GM20431 (cell line): Measurements from ENCODE around the gene CATSPERD.

Experiments used
- in situ Hi-C: fragments of 300-500 bp; cut with MseI, MboI; formaldehyde crosslinking; loops from one replicate; pipeline ENCODE4 v1.15.0; 2020; ENCODE audit warnings: low sequenced_read_pairs; ENCODE audit not compliant: unreplicated experiment

CATSPERD gene

DNA sequence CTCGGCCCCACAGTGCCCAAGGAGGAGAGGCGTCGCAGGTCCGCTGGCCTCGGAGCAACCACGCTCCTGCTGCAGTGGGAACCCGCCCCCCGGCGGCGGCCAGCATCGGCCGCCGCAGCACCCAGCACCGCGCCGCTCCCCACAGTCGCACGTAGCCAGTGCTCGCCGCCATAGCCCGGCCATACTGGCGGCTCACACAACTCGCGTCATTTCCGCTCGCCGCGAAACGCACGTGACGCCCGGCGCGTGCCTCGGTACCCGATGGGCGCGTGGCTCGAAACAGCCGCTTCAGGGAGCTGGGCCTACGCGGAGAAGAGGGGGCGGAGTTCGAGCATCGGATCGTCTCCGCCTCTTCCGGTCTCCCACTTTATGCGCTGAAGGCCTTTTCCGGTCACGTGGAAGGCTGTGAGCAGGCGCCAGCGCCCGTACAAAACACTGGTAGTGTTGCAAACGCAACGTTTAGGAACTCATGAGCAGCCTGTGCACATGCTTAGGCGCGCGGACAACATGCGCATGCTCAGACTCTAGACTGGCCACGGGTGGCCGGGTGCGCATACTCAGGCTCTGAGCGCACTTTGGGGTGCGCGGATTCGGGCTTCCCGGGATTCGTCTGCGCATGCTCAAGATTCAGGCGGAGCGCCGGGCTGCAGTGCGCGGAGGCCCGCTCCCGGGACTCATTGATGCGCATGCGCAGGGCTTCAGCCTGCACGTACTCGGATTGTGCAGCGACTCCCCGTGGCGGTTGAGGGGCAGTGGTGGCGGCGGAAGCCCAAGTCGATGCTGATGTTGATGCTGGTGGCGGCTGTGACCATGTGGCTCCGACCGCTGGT, at the start of gene CATSPERD, which contains the start of gene LONP1:
Gene CATSPERD, plus strand, starts transcription at position 677 of the 830 bp plus-strand sequence. Its CDS starts 101 bp downstream, at position 778.
Gene LONP1, minus strand, starts transcription at position 186 of the 830 bp plus-strand sequence. Its CDS starts 14 bp downstream, at position 172.
- in situ Hi-C loops, result no loop called here

- in situ Hi-C loops, result no loop called here
These were observed 48.8 kb upstream of the CATSPERD start for GRCh38 chr19:5671600-5671999.

GRCh38 chr19:5672708-5673459, 47.6 kb upstream of the CATSPERD start:
- in situ Hi-C loops, result no loop called here

DNA sequence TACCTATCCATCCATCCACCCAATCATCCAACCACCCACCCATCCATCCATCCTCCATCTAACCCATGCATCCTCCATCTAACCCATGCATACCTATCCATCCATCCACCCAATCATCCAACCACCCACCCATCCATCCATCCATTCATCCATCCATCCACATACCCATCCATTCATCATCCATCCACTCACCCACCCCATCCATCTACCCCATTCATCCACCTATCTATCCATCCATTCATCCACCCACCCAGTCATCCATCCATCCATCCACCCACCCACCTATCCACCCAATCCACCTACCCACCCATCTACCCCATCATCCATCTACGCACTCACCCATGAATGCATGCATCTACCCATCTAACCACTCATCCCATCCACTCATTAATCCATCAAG, 46.7 kb upstream of the CATSPERD start:
- in situ Hi-C loops, result no loop called here

GRCh38 chr19:5674714-5675113, 45.7 kb upstream of the CATSPERD start:
- in situ Hi-C loops, result no loop called here

DNA sequence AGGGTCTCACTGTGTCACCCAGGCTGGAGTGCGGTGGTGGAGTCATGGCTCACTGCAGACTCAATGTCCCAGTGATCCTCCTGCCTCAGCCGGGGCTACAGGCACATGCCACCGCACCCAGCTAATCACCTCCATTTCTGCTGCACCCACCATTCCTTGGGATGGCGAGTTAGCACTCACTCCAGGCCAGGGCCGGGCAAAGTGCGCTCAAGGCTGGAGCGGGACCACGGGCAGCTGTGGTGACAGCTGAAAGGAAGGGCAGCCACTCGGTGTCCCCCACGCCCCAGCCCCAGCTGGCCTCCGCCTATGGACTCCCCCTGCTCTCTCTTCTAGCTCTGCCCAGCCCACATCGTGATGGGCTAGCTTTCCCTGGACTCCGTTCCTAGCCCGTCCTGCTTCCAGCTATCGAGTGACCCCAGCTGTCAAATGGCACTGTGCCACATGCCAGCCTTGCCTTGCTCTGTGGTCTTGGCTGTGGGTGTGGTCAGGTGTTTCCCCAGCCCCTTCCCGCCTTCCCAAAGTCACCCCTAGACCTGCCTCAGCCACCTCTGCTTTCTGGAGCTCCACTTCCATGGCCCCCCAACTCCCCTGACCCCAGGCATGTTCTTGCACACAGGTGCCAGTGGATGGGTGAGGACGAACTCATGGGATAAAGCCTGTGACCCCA, 44.2 kb upstream of the CATSPERD start:
- in situ Hi-C loops, result no loop called here

GRCh38 chr19:5676772-5677105, 43.7 kb upstream of the CATSPERD start:
- in situ Hi-C loops, result no loop called here

DNA sequence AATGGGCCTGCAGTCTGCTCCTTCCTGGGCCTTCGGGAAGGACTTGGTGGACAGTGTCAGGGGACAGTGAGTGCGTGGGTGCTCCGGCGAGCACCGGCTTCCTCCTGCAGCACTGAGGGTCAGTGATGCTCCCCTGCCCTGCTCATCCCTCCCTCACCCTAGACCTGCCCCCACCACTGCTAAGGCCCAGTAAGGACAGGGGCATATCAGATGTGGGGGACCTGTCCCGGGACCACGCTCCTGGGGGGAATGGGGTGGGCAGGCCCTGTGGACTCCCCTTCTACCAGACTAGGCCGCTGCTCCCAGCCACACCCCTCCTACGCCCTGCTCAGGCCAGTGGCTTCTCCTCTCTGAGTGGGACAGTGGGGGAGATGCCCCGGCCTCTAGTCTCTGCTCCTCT, 43.3 kb upstream of the CATSPERD start:
- in situ Hi-C loops, result no loop called here

DNA sequence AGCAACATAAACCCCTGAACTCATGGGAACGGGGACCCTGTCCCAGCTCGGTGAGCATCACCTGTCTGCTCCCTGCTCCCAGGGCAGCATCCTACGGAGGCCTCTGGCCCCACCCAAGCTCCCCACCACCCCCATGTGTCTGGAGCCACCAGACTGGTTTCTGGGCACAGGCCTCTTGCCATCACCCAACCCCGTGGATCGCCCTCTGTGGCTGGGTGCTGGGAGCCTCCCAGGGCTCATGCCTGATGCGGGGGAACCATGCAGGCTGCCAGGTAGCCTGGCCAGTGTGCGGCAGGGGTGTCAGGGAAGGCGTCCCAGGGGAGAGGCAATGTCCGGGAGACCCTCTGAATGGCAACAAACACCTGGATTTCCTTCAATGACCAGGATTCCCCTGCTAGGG, 42.9 kb upstream of the CATSPERD start:
- in situ Hi-C loops, result no loop called here

DNA sequence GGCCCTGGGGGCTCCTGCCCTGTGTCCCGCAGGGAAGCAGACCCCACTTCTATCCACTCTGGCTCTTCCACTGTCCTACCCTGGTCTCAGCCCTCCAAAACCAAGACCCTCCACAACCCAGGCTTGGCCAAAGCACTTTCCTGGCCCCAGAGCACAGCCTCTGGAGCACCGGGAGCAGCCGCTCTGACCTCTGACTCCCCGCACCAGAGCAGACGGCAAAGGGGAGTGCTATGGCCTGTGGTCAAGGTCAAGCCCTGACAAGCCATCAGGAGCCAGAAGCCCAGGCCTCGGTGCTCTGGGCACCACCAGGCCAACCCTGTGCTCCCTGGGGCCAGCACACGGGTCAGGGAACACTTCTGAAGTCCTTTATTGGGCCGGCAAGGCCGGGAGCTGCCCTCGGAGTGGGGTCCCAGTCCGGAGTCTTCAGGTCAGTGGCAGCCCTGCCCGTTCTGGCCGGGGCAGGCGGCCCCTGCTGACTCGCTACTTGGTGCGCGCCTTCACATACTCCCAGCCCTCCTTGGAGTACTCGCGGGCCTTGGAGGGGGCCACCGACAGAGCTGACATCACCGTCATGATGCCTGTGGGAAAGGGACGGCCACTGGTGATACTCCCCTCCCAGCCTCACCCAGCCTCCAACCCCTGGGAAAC, 42.2 kb upstream of the CATSPERD start:
- in situ Hi-C loops, result no loop called here

DNA sequence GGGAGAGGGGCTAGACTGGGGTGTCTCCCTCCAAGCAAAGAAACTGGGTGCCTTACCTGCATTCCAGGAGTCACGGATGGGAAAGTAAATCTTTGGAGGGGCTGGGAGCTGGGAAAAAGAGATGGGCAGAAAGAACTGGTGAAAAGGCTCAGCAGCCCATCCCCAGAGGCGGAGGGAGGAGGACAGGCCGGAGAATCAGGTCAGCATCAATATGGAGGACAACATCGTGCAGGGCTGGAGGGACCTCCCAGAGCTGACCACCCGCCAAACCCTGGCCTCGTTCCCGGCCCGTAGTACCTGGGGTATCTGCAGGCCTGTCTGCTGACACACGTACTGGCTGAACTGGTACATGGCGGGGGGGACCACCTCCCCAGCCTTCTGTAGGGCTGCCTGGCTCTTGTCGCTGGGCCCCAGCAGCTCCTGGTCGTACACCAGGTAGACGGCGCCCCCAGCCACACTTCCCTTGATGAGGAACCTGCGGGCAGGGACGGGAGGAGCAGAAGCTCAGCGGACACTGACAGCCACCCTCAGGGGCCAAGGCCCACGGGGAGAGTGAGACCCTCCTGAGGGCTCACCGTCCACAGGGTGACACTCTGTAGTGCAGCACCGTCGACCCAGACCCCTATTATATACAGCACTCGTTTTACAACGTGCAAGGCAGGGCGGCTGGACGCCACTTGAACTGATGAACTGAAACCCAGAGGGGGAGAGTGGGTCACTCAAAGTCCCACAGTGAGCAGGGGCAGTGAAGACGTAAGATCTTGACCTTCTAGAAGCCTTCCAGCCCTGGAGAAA, 41.0 kb upstream of the CATSPERD start:
- in situ Hi-C loops, result no loop called here

- in situ Hi-C loops, result no loop called here
These were observed 40.4 kb upstream of the CATSPERD start for GRCh38 chr19:5680084-5680436.

GRCh38 chr19:5680437-5681368, 39.7 kb upstream of the CATSPERD start, which contains the start of the genes HSD11B1L and MICOS13:
Gene HSD11B1L, plus strand, starts transcription at chr19:5681027. Its CDS starts 3,806 bp downstream, at chr19:5684833.
Gene MICOS13, minus strand, starts transcription at chr19:5680516. Its CDS starts 30 bp downstream, at chr19:5680486.
- in situ Hi-C loops, result no loop called here

- in situ Hi-C loops, result no loop called here
These were observed 38.9 kb upstream of the CATSPERD start for GRCh38 chr19:5681391-5682106.

- in situ Hi-C loops, result no loop called here
These were observed 38.3 kb upstream of the CATSPERD start for GRCh38 chr19:5682107-5682482.

DNA sequence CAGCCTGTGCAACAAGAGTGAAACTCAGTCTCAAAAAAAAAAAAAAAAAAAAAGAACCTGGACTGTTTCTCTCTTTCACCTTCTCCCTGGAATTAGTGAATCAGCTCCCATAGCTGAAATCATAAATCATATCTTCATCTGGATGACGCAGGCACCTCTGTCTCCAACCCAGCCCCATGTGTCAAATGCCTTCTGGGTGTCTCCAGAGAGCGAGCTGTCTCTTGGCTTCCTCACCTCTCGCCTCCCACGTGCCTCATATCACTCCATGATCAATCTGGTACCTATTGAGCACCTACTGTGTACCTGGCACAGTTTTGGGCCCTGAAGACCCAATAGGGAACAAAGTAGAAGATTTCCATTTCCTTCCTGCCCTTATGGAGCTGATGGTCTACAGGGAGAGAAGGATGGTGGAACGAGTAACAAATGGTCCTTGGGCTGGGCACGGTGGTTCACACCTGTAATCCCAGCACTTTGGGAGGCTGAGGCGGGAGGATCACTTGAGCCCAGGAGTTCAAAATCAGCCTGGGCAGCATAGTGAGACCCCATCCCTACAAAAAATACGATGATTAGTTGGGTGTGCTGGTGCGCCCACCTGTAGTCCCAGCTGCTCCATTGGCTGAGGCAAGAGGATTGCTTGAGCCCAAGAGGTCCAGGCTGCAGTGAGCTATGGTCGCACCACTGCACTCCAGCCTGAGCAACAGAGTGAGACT, 37.1 kb upstream of the CATSPERD start:
- in situ Hi-C loops, result no loop called here
